CD4-positive, alpha-beta T cell treated with Interleukin-1 beta for 1 hour (primary cell): ENCODE results near the gene DOC2B.
A peak's percentile ranks its signal among the peaks of the same experiment; 100 is the strongest.

Experiments used
- DNase-seq, 2 donors: peaks; one replicate each; pipeline ENCODE4 v3.0.0-alpha.2; 2020 to 2022

DOC2B gene

DNA sequence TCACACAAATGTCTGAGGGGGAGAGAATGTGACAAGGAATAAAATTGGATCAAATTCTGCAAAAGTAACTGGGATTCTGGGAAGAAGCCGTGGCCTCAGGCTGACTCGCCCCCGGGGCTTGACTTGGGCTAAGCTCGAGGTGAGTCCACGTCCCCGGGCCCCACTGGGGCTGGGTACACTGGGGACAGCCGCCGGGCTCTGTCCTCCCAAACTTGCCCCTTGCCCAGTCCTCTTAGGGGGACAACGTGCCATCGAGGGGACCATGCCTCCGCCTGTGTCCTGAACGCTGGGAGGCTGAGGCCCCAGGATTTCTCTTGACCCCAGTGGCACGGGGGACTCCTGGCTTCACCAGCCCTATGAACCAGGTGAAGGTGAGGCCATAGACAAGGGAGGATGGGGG is 21.1 kb downstream of the DOC2B start:
- no peak for DNase-seq

DNA sequence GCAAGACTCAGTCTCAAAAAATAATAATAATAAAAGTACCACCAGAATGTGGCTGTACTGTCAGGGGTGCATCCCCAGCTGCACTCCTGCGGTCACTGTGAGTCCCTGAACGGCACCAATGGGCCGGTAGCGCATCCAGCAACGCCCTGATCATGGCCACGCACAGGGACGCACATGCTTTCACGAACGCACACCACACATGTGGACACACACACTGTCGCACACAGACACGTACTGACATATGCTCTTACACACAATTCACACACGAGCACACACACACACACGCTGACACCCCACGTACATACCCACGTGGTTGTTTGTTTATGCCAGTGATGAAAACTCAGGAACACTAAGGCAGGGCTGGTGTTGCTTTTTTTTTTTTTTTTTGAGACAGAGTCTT is 21.8 kb downstream of the DOC2B start:
- no peak for DNase-seq

DNA sequence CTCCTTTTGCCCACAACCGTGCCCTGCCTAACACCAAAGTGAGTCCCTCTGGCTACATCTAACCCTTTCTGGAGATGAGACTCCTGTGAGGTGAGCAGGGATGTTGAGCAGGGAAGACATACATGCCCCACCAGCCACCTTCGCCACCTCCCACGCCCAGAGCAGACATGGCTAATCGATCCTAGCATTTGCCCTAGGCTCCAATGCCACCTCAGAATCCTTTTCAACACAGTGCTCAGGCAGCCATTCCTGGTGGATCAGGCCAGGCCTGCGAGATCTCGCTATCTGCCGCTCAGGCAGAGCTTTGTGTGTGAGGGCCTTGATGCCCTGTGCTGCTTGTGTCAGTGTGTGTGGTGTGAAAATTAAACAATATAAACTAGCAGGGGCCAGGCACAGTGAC is 23.1 kb downstream of the DOC2B start:
- no peak for DNase-seq

DNA sequence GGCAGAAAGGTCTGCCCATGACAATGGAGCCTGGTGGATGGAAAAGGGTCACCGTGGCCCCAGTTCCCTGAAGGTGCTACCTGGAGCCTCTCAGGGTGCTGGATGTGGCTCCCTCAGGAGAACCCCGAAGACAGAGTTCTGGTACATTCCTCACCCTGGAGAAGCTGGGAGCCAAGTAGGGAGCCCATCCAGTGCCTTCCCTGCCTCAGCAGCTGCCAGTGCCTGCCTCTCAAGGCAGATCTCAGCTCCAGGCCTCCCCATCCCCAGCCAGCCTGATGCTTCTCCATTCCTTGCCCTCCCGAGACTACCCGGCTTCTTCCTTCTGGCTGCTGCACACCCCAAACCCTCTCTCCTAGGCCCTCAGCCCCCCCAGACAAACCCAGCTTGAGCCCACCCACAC is 23.5 kb downstream of the DOC2B start:
- DNase-seq: no peak

DNA sequence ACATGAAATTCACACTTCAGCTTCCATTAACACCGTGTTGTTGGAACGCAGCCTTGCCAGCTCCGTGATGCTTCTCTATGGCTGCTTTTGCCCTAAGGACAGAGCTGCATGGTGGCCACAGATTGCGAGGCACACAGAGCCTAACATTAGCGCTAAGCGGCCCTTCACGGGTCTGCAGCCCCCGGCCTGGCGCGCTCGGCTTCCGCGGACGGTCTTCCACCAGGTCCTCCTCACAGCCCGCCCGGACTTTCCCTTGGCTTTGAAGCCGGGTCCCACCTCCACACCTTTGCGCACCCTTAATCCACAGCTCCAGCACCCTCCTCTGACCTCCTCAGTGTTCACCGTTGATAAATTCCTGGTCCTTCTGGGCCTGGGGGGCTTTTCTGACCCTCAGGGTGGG is 24.5 kb downstream of the DOC2B start:
- no peak for DNase-seq

DNA sequence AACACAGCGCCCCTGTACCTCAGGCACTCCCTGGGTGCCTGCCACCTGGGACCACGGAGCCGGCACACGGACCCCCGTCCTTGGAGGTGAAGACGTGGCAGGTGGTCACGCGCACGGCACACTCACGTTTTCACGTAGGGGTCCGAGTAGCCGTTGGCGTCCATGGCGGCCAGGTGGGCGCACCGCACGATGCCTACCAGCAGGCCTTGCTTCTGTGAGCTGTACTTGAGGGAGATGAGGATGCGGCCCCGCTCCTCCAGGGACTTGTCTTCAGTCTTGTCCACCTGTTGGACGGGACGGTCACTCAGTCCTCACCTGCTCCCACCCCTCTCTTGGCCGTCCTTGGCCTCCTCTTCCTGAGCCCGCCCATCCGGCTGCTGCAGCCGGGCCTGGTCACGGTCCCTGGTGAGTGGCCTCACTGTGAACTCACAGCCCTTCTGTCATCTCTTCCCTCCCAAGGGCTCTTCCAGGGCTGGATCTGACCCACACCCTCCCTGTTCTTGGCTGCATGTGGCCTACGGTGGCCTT is 25.3 kb downstream of the DOC2B start:
- no peak for DNase-seq

DNA sequence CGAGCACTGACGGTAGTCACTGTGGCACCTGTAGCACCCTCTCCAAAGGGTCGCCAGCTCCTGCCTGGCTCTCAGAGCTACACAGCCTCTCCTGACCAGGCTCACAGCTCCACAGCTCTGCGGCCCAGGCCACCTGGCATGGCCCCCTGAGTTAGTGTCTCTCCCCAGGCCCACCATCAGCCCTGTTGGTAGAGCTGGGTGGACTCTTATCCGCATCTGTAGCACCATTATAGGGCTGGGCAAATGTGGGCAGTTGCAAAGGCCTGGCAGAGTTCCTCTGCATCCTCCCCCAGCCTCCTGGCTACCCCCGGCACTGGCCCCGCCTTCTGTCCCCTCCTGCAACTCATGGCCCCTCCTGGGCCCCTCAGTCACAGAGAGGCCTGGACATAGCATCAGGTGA is 25.9 kb downstream of the DOC2B start:
- no peak for DNase-seq

DNA sequence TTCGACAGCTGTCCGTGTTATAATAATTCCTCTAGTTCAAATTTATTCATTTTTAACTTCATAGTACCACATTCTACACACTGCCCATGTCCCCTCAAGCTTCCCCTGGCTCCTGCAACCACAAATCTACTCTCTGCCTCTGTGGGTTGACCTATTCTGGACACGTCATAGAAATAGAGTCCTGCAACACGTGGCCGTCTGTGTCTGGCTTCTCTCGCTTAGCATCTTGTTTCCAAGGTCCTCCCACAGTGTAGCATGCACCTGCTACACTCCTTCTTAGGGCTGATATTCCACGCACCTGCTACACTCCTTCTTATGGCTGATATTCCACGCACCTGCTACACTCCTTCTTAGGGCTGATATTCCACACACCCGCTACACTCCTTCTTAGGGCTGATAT is 27.6 kb downstream of the DOC2B start:
- no peak for DNase-seq

DNA sequence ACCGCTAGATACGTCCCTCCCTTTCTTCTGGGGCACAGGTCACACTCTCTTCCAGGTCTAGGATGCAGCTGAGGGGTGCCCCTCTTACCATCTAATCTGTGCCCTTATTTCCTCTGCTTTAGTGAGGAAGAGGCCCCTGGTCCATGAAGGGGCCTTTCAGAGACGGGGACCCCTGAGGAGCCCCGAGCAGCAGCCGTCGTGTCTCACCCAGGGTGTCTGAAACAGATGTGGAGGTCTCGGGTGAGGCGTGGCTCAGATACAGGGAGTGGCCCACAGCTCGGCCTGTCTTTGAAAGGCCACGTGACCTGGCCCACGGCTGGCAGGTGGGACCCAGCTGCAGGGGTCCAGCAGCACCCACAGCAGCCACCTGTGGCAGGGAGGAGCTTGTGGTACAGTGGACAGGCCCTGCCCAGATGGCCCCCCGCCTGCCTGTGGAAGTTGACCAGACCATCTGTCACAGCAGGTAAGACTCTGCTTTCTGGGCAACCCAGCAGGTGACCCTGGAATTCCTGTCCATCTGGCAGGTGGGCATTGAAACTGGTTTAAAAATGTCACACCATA is 28.5 kb downstream of the DOC2B start:
- DNase-seq: no peak

DNA sequence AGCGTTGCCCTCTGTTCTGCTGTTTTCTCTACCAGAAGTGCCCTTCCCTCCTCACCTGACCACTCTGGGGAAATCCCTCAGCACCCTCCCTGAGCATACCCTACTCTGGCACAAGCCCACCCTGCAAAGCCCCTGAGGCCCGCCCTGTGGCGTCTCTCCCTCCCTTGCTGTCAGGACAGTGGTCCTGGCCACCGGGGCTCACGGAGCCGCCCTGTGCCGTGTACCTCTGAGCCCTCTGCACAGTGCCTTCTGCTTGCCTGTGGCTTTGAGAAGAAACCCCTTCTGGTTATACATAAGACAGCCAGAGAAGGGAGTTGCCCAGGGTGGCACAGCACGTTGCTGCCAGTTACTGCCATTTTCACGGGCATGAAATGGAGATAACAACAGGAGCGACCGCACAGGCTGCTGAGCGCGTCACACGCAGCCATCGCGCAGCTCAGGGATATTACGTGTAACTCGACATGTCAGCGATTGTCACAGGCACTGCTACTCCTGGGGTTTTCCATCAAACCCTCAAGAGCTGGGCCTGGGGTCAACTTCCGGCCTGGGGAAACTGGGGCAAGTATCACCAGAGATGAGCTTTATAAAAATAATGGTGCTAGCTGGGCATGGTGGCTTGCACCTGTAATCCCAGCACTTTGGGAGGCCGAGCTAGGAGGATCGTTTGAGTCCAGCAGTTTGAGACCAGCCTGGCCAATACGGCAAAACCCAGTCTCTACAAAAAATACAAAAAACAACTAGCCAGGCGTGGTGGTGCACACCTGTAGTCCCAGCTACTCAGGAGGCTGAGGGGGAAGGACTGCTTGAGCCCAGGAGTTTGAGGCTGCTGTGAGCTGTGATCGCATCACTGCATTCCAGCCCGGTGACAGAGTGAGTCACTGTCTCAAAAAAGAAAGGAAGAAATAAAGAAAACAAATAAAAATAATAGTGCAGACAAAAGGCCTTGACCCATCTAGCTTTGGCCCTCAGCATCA is 29.3 kb downstream of the DOC2B start:
- DNase-seq: no peak

DNA sequence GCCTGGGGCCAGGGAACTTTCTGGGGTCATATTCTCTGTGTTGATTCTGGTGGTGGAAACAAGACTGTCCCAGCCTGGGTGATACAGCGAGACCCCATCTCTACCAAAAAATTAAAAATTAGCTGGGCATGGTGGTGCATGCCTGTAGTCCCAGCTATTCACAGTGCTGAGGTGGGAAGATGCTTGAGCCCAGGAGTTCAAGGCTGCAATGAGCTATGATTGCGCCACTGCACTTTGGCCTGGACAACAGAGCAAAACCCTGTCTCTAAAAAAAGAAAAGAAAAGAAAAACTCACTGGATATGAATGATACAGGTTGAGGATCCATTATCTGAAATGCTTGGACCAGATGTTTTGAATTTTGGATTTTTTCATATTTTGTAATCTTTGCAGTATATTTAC is 30.4 kb downstream of the DOC2B start:
- DNase-seq: no peak

DNA sequence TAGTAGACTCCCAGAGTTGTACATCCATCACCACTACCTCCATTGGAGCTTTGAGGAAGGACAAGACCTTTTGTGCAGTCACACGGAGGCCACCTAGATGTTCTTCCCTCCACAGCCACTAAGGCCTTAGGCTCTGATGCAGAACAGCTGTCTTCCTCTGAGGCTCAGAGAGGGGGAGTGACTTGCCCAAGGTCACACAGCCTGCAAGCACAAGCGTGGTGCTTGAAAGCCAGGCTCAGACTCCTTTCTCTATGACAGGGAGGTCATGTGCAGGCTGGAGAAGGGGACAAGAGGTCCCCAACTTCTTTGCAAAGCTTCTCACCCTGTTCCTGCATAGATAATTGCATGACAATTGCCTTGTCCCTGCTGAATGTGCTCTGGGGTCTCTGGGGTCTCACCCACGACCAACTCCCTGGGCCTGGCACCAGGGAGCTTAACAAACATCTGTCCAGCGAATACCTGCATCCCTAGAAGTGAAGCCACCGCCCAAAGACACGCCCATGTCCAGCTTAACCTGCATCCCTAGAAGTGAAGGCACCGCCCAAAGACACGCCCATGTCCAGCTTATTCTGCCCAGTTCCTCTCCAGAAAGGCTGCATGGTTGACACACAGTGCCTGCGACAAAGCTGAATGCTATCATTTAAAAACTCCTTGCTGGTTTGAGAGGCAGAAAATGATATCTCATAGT is 31.4 kb downstream of the DOC2B start:
- no peak for DNase-seq

DNA sequence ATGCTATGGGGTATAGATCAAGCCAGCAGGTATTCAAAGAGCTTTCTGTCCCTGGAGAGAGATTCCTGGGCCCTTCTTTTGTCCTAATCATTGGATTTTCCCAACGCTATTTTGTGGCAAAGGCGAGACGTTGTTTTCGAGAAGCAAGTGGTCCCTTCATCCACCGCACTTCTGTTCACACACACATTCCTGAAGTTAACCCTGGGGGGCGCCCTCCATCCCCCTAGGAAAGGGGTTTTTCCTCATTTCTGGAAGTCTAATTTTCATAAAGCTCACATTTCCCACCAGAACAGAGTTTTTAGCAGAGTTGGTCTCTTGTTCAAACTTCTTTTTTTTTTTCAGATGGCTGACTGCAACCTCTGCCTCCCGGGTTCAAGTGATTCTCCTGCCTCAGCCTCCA is 32.2 kb downstream of the DOC2B start:
- DNase-seq: no peak

DNA sequence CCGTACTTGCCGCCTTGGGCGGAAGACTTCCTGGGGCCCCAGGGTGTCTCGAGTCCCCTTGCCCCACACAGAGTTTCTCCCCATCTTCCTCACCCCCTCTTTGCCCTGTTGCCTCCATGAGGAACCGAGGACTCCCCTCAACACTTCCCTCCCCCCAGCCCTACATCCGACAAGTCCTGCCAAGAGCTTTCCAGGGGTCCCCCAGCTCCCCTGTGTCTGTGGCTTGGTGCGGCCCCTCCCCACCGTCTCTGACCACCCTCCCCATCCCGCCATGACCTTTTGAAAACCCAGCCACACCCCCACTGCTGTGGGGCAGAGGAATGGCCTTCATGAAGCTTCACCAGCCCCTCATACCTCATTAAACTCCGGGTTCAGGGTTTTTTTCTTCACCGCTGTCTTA is 32.7 kb downstream of the DOC2B start:
- no peak for DNase-seq

DNA sequence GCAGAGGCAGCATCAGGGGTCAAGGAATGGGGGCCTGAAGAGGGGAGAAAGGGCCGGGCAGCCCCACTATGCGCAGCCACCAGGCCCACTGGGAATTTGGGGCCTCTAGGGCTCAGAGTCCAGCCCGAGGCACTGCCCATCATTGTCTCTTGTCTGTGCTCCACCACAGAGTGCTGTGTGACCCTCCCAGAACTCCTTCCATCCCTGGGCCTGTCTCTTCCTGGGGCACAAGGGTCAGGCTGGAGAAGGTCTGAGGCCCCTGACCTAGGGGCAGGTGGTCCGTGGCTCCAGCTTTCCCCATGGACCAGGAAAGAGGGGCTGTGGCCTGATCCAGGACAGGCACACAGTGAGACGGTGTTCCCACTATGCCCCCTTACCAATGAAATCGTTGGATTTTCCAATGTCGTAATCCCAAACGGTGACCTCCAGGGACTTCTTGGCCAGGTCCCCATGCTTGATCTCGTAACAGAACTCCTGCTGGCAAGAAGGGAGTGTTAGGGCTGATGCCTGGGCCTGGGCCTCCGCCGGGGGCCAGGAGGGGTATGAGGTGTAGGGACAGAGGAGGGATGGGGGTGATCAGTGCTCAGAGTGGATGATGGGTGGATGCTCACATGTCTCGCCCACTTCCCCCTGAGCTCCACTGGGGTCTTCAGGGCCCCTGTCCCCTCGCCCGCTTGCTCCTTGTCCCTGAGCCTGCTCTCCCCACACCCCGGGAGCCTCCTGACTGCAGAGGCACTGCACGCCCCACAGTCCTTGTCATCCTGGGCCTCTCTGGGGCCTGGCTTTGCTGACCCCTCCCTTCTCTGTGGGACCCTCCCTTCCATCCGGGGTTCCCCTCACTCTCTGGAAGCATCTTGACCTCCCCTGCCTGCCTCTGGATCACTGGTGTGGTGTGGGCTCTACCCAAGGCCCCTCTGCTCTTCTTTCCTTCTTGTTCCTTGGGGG is 33.4 kb downstream of the DOC2B start:
- DNase-seq: no peak

DNA sequence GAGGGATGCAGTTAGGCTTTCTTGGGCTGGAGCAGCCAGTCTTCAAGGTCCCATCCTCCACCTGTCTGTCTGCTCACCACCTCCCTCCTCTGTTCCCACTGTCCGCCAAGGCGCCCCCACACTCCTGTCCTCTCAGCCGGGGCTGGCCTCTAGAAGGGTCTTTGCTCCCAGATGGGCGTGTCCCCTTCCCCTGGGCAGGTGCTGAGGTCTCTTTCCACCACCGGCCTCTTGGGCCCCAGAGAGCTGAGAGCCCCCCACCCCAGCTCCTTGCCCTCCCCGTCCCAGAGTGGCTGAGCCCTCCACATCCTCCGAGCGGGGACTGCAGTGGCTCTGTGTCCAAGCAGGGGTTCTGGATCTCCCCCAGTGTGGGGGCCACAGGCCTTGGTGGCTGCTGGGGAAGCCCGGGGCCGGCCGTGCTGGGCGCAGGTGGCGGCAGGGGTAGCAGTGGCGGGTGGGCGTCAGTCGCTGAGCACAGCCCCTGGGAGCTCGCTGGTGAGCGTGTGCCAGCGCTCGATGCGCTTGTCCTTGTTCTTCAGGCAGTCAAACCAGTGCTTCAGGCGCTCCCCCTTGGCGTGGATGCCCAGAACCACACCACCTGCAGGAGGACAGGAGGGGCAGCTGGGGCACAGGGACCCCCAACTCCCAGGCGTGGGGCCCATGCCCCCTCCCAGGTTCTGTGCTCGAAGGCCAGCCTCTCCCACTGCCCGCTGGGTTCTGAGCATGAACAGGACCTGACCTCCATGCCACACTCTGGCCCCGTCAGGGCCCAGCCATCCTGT is 34.3 kb downstream of the DOC2B start:
- DNase-seq: no peak

DNA sequence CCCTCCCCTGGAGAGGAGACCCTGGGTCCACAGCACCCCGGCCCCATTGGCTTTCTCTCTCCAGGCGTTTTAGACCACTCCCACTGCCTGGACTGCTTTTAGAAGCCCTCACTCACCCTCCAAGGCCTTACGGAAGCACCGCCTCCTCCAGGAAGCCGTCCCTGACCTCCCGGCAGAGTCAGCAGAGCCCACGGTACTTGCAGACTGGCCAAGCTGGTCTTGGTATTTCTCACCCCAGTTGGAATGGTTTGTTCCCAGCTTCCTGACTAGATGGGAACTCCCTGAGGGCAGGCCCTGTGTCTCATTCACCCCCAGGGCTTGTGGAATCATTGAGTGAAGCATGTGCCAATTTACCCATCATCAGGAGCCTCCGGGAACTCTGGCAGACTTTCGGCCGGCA is 34.9 kb downstream of the DOC2B start:
- DNase-seq: no peak

DNA sequence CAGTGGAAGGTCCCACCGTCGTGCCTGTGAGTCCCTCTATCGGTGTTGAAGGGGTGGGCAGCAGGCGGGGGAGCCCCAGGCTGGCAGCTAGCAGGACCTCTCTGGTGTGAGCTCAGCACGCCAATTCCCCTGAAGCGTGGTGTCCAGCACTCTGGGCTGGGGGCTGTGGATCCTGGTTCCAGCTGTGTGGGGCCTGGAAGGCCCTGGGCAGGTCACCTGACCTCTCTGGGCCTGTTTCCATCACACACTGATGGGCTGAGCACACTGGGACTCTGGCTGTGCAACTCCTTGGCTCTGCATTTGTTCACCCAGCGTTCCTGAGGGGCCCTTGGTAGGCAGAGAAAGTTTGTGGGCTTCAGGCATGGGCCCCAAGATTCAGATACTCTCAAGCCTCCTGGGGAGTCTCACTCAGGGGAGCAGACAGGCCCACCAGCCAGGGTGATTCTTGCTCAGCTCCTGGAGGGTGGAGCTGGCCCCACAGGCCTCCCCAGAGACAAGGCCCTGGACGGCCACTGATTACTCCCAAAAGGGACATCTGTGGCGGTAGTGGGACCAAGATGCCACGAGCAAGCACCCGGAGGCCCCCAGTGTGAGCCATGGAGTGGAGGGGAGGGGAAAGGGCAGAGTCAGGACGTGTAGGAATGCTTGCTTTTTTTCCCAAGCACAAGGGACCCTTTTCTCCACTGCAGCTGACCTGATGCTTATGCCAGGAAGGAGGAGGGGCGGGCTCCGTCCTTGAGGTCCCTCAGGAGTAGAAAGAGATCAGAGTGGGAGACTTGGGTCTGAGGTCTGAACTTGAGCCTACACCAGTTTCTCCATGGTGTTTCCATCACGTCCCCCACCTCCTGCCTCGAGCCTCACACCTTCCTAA is 35.5 kb downstream of the DOC2B start:
- no peak for DNase-seq

DNA sequence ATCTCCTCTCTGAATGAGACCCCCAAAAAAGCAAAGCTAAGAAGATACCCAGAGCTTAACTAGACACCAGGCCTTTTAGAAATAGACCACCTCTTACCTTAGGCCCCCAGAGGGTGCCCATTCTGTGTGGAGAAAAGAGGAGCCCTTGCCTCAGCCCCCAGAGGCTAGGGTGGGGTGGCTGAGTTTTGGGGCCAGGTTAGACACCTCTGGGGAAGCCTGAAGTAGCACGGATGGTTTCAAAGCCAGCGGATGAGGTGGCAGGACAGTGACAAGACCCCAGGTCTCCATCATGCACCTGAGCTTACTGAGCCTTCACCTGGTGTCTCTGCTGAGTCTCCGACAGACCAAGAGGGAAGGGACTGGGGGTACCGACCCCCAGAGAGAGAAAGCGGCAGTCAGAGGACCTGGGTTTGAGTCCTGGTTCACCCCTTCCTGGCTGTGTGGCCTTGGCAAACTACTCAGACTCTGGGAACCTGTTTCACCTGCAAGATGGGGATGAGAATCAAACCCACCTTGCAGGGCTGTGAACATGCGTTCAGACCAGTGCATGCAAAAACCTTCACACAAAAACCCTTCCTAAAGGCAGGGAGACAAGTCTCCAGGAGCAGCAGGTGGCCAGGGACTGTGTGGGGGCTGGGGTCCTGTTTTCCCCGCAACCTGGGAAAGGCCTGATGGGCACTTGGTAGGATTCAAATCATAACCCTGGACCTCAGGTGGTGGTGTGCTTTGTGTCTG is 36.3 kb downstream of the DOC2B start:
- DNase-seq: no peak

DNA sequence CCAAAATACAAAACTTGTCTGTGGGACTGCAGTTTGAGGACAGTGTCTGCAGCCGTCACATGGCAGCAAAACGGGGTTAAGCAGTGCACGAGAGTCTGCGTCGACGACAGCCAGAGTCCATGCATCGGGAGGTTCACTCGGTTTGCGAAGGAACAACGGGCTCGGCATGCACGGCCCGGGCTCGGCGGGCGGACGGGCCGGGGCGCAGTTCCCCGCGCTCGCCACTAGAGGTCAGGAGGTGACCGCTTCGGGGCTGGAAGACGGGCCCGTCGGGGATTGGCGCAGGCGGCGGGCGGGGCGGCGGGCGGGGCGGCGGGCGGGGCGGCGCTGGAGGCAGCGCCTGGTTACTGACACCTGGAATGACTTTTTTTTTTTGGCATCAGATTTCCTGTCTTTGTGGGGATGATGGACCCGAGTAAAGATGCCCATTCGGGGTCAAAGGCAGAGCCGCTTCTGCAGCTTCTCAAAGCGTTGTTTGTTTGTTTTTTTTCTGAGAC is 37.6 kb downstream of the DOC2B start:
- peak; percentile 80 to 86 for DNase-seq
